CD14-positive monocyte (primary cell): Measurements from ENCODE around the gene USP15. TPM values are rescaled to one million over a fixed set of nuclear protein-coding genes. Genes with fewer than 3 reads are reported as not detected.

Source experiments
- DNase-seq, 3 donors: peaks; one replicate each; pipeline ENCODE4 v3.0.0-alpha.2; 2011 to 2022
- H2AFZ ChIP-seq: 2 replicates; pipeline ENCODE4 v1.6.0; 2012; ENCODE audit warnings: mild to moderate bottlenecking, low read depth, low read length, inconsistent platforms; ENCODE audit not compliant: insufficient read depth, poor library complexity, severe bottlenecking
- H3K27ac ChIP-seq, 2 donors: 1 replicate in 1 of 2; 2 replicates in 1 of 2; pipeline ENCODE4 v1.5.1; 2012 to 2013; ENCODE audit warnings: low read length in 2 of 2, control low read depth in 1 of 2, inconsistent platforms in 1 of 2, low read depth in 1 of 2, mild to moderate bottlenecking in 1 of 2
- H3K27me3 ChIP-seq, 2 donors: one replicate each; pipeline versions ENCODE4 v1.6.0 to v1.6.1; 2011 to 2013; ENCODE audit warnings: low read length in 2 of 2; ENCODE audit not compliant: control insufficient read depth in 2 of 2, insufficient read depth in 2 of 2
- H3K36me3 ChIP-seq, 2 donors: replicated peaks in 1 of 2; 1 replicate in 1 of 2; 2 replicates in 1 of 2; pipeline versions ENCODE4 v1.5.1 to v1.6.1; 2012 to 2013; ENCODE audit warnings: low read length in 2 of 2, control low read depth in 1 of 2, inconsistent platforms in 1 of 2, mild to moderate bottlenecking in 1 of 2; ENCODE audit not compliant: insufficient read depth in 2 of 2, control insufficient read depth in 1 of 2
- H3K4me1 ChIP-seq, 2 donors: 1 replicate in 1 of 2; 2 replicates in 1 of 2; pipeline versions ENCODE4 v1.5.1 to v1.6.1; 2012 to 2013; ENCODE audit warnings: low read length in 2 of 2, control low read depth in 1 of 2, inconsistent platforms in 1 of 2, mild to moderate bottlenecking in 1 of 2, moderate library complexity in 1 of 2; ENCODE audit not compliant: insufficient read depth in 2 of 2, control insufficient read depth in 1 of 2
- H3K4me2 ChIP-seq: replicated peaks from 2 replicates; pipeline ENCODE3; 2012; ENCODE audit warnings: low read length, moderate library complexity, mild to moderate bottlenecking; ENCODE audit not compliant: poor library complexity, severe bottlenecking; ENCODE audit errors: extremely low read depth
- H3K4me3 ChIP-seq, 3 experiments: fragments of 200-600 bp in 1 of 3; sonication (generic) in 1 of 3; replicated peaks in 1 of 3; 1 replicate in 2 of 3; 2 replicates in 1 of 3; pipeline ENCODE4 v1.5.1; 2011 to 2013; ENCODE audit warnings: low read length in 3 of 3, mild to moderate bottlenecking in 3 of 3, control low read depth in 2 of 3, low read depth in 2 of 3, inconsistent platforms in 1 of 3, moderate library complexity in 1 of 3
- H3K79me2 ChIP-seq: 2 replicates; pipeline ENCODE4 v1.6.0; 2012; ENCODE audit warnings: mild to moderate bottlenecking, control low read depth, inconsistent platforms, low read length, moderate library complexity; ENCODE audit not compliant: insufficient read depth
- H3K9ac ChIP-seq: 2 replicates; pipeline ENCODE4 v1.6.0; 2017; ENCODE audit warnings: low read length, mild to moderate bottlenecking; ENCODE audit not compliant: insufficient read depth, poor library complexity, severe bottlenecking
- H3K9me3 ChIP-seq, 2 donors: replicated peaks in 1 of 2; 1 replicate in 1 of 2; 2 replicates in 1 of 2; pipeline versions ENCODE4 v1.5.1 to v1.6.1; 2012 to 2013; ENCODE audit warnings: low read length in 2 of 2, control low read depth in 1 of 2; ENCODE audit not compliant: control insufficient read depth in 1 of 2, insufficient read depth in 1 of 2
- H4K20me1 ChIP-seq: 2 replicates; pipeline ENCODE4 v1.6.0; 2012; ENCODE audit warnings: mild to moderate bottlenecking, low read length, control low read depth, moderate library complexity; ENCODE audit not compliant: insufficient read depth
- H3K27ac Mint-ChIP-seq, 7 donors: one replicate each; pipeline ENCODE4 v1.8.0; 2020; ENCODE audit warnings: mild to moderate bottlenecking in 7 of 7, mixed read lengths in 7 of 7, moderate library complexity in 6 of 7, inconsistent platforms in 2 of 7
- H3K27me3 Mint-ChIP-seq, 3 donors: one replicate each; pipeline ENCODE4 v1.8.0; 2021 to 2022; ENCODE audit warnings: low read depth in 3 of 3, mild to moderate bottlenecking in 3 of 3, mixed read lengths in 3 of 3, moderate library complexity in 3 of 3, inconsistent platforms in 1 of 3
- H3K36me3 Mint-ChIP-seq, 2 donors: one replicate each; pipeline ENCODE4 v1.8.0; 2020; ENCODE audit warnings: mixed read lengths in 2 of 2, inconsistent platforms in 1 of 2, mild to moderate bottlenecking in 1 of 2
- H3K4me1 Mint-ChIP-seq: one replicate; pipeline ENCODE4 v1.8.0; 2020; ENCODE audit warnings: mild to moderate bottlenecking, mixed read lengths
- H3K4me3 Mint-ChIP-seq, 2 donors: one replicate each; pipeline ENCODE4 v1.8.0; 2020; ENCODE audit warnings: mild to moderate bottlenecking in 2 of 2, mixed read lengths in 2 of 2, moderate library complexity in 1 of 2
- H3K9me3 Mint-ChIP-seq, 7 donors: one replicate each; pipeline ENCODE4 v1.8.0; 2020 to 2022; ENCODE audit warnings: mixed read lengths in 7 of 7, mild to moderate bottlenecking in 6 of 7, moderate library complexity in 6 of 7, inconsistent platforms in 2 of 7
- WGBS: methylation state at CpG from one replicate; pipeline ENCODE4 v1.1.5; 2013; ENCODE audit warnings: missing lambda C conversion rate; ENCODE audit not compliant: insufficient coverage; 5-methylcytosine and 5-hydroxymethylcytosine counted together
- intact Hi-C, 2 donors: fragments of 100-400 bp; cut with micrococcal nuclease; formaldehyde crosslinking; loops; one replicate each; pipeline versions ENCODE4 v1.15.0 to v1.15.1; 2023
- polyA plus RNA-seq, 3 donors: library from polyadenylated mRNA; depleted of rRNA in 1 of 3; unstranded in 2 of 3; stranded (reverse) in 1 of 3; fragments of 300-500 nt in 2 of 3; fragments of >200 nt in 1 of 3; fragmentation: Illumina TruSeq in 2 of 3; gene quantifications; 1 replicate in 2 of 3; 2 replicates in 1 of 3; pipeline ENCODE4 v1.2.3, GENCODE V29; 2012 to 2021
- TF ChIP-seq, protein P1 (sequence below): fragments of 200-600 bp; IDR thresholded peaks from one replicate; pipeline ENCODE4 v1.8.0; 2022; ENCODE audit warnings: antibody characterized with exemption, mild to moderate bottlenecking

USP15 gene
- polyA plus RNA-seq, 3 donors = 146 to 449 (median 180) TPM

DNA sequence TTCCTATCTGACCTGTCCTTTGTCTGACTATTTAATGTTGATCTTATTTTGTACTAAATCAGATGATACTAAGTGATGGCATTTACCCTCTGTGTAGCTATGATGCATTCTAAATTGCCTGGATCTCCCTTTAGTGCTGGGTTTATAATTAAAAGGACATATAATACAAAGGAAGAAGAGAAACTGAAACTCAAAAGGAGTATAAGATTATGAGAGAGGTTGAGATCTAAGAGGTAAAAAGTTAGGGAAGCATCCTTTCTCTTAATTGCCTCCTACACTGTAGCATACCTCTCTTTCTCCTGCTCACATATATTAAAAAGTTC lies 119.5 kb downstream of the USP15 start:
- Histone ChIP-seq H3K27me3 (no peaks in the 10 kb centered on the region), H3K4me3 (no peak overlapping the region), H3K9ac (no peak overlapping the region), H3K79me2 (peaks cover 54% of the 10 kb centered on the region), H4K20me1 (peaks cover 98% of the 10 kb centered on the region), H3K9me3 (no peaks in the 10 kb centered on the region), H2AFZ (no peak overlapping the region), H3K4me2 (no peak overlapping the region), H3K36me3 (peaks cover 54 to 92% of the 10 kb centered on the region in 2 donors), H3K27ac (peak overlapping the region in 1 of 2 donors; percentile 22), H3K4me1 (no peaks in the 10 kb centered on the region)
- H3K9me3 Mint-ChIP-seq = no peaks in the 10 kb centered on the region
- peaks cover 37 to 51% of the 10 kb centered on the region in 2 donors for H3K36me3 Mint-ChIP-seq
- DNase-seq = no peak
- H3K27me3 Mint-ChIP-seq = no peaks in the 10 kb centered on the region
- TF ChIP-seq, protein P1, sequence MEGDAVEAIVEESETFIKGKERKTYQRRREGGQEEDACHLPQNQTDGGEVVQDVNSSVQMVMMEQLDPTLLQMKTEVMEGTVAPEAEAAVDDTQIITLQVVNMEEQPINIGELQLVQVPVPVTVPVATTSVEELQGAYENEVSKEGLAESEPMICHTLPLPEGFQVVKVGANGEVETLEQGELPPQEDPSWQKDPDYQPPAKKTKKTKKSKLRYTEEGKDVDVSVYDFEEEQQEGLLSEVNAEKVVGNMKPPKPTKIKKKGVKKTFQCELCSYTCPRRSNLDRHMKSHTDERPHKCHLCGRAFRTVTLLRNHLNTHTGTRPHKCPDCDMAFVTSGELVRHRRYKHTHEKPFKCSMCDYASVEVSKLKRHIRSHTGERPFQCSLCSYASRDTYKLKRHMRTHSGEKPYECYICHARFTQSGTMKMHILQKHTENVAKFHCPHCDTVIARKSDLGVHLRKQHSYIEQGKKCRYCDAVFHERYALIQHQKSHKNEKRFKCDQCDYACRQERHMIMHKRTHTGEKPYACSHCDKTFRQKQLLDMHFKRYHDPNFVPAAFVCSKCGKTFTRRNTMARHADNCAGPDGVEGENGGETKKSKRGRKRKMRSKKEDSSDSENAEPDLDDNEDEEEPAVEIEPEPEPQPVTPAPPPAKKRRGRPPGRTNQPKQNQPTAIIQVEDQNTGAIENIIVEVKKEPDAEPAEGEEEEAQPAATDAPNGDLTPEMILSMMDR = no peak
- peak overlapping the region in 1 of 7 donors; percentile 71 for H3K27ac Mint-ChIP-seq
- H3K4me3 Mint-ChIP-seq = no peak overlapping the region
- H3K4me1 Mint-ChIP-seq = no peaks in the 10 kb centered on the region
- intact Hi-C loops = no loop called here

DNA sequence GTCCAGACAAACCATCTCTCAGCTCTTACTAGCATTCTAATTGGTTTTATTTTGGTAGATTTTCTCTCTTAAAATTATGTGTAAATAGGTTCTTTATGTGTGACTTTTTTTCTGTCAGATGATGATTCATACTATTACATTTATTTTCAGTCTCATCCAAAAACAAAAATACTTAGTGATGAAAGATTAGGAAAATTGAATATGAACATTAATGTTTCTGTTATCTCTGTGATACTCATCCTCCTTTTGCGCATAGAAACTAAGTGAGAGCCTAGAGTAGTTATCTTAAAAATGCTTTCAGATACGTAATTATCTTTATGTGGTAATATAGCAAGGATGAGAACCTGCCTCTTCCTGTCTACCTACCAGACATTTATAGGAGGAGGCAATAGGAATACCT lies 122.3 kb downstream of the USP15 start:
- H2AFZ ChIP-seq = no peak overlapping the region
- no peak overlapping the region for H3K4me3 Mint-ChIP-seq
- no peaks in the 10 kb centered on the region for H3K4me1 Mint-ChIP-seq
- no peaks in the 10 kb centered on the region for H3K4me1 ChIP-seq
- no peak overlapping the region for H3K4me2 ChIP-seq
- no peaks in the 10 kb centered on the region for H3K27me3 ChIP-seq
- peaks cover 36% of the 10 kb centered on the region for H3K79me2 ChIP-seq
- TF ChIP-seq, protein P1 = no peak
- no peak overlapping the region for H3K27ac Mint-ChIP-seq
- H3K36me3 ChIP-seq = peaks cover 67 to 96% of the 10 kb centered on the region in 2 donors
- H3K36me3 Mint-ChIP-seq = peaks cover 43 to 47% of the 10 kb centered on the region in 2 donors
- no peaks in the 10 kb centered on the region for H3K27me3 Mint-ChIP-seq
- H3K9ac ChIP-seq = no peak overlapping the region
- H3K27ac ChIP-seq = peak overlapping the region in 1 of 2 donors; percentile 23
- no peaks in the 10 kb centered on the region for H3K9me3 Mint-ChIP-seq
- H4K20me1 ChIP-seq = peaks cover 100% of the 10 kb centered on the region
- no CpG with 5 or more reads among the region's 2 CpGs for WGBS
- intact Hi-C loops = no loop called here
- no peak for DNase-seq
- no peaks in the 10 kb centered on the region for H3K9me3 ChIP-seq
- no peak overlapping the region for H3K4me3 ChIP-seq
